Measurements from ENCODE around the gene CNIH2.

The CNIH2 gene

GRCh38 chr11:66262696-66263095 is 15.3 kb upstream of the CNIH2 start:
- H3K4me3 ChIP-seq (ENCODE audit: low read depth, low read length) = no peak overlapping the region
- DNase-seq (ENCODE audit: low read depth, low spot score) = no peak
- in situ Hi-C loops (cut with HindIII; ENCODE audit: low sequenced_read_pairs) = no loop called here
- TF ChIP-seq CTCF (IDR thresholded peaks at IDR 0.05; ENCODE audit: low read depth, low read length) = no peak

GRCh38 chr11:66263231-66263630 is 14.7 kb upstream of the CNIH2 start:
- no peak for DNase-seq (ENCODE audit: low read depth, low spot score)
- no peak overlapping the region for H3K4me3 ChIP-seq (ENCODE audit: low read depth, low read length)
- no peak for TF ChIP-seq CTCF (IDR thresholded peaks at IDR 0.05; ENCODE audit: low read depth, low read length)
- in situ Hi-C loops (cut with HindIII; ENCODE audit: low sequenced_read_pairs) = no loop called here

GRCh38 chr11:66263785-66264184 is 14.2 kb upstream of the CNIH2 start:
- TF ChIP-seq CTCF (IDR thresholded peaks at IDR 0.05; ENCODE audit: low read depth, low read length) = no peak
- DNase-seq (ENCODE audit: low read depth, low spot score) = no peak
- no peak overlapping the region for H3K4me3 ChIP-seq (ENCODE audit: low read depth, low read length)
- in situ Hi-C loops (cut with HindIII; ENCODE audit: low sequenced_read_pairs) = no loop called here

GRCh38 chr11:66264383-66264782 is 13.6 kb upstream of the CNIH2 start:
- in situ Hi-C loops (cut with HindIII; ENCODE audit: low sequenced_read_pairs) = no loop called here
- DNase-seq (ENCODE audit: low read depth, low spot score) = no peak
- no peak overlapping the region for H3K4me3 ChIP-seq (ENCODE audit: low read depth, low read length)
- no peak for TF ChIP-seq CTCF (IDR thresholded peaks at IDR 0.05; ENCODE audit: low read depth, low read length)

GRCh38 chr11:66264914-66265313 is 13.1 kb upstream of the CNIH2 start:
- no peak overlapping the region for H3K4me3 ChIP-seq (ENCODE audit: low read depth, low read length)
- no peak for DNase-seq (ENCODE audit: low read depth, low spot score)
- in situ Hi-C loops (cut with HindIII; ENCODE audit: low sequenced_read_pairs) = no loop called here
- peak; percentile 50 for TF ChIP-seq CTCF (IDR thresholded peaks at IDR 0.05; ENCODE audit: low read depth, low read length)

GRCh38 chr11:66265531-66266377 is 12.2 kb upstream of the CNIH2 start:
- in situ Hi-C loops (cut with HindIII; ENCODE audit: low sequenced_read_pairs) = no loop called here
- DNase-seq (ENCODE audit: low read depth, low spot score) = no peak
- TF ChIP-seq CTCF (IDR thresholded peaks at IDR 0.05; ENCODE audit: low read depth, low read length) = no peak
- H3K4me3 ChIP-seq (ENCODE audit: low read depth, low read length) = no peak overlapping the region
